Measurements from ENCODE around the gene GSAP. TPM values are rescaled to one million over a fixed set of nuclear protein-coding genes. Genes with fewer than 3 reads are reported as not detected.

GSAP gene
- total and polyA plus RNA-seq, 2 donors (not counting 3 experiments of a cell fraction or from before 2014, with no cell fraction given): 2.3 to 5.8 TPM

- CTCF ChIA-PET: interaction anchor here (1.0 to 1.4 kb wide), 3 partner anchors 8 to 43 kb away, joined by 3 to 6 read pairs (median 3); no protein-coding TSS in a partner anchor
- DNase-seq (ENCODE audit: low read depth, low spot score): peak; percentile 81
- no peak overlapping the region for H3K9ac ChIP-seq (replicated peaks; ENCODE audit: extremely low read depth, insufficient read depth, low read length)
- H2AFZ ChIP-seq (ENCODE audit: low read depth, low read length): peak overlapping the region; percentile 47
- dilution Hi-C loops (cut with MboI; ENCODE audit: extremely low pct_ligation_motif_present, low sequenced_read_pairs) (no loop called here), intact Hi-C loops (cut with micrococcal nuclease) (loop anchor here (2.0 kb wide), 1 partner anchor 42 kb away; no protein-coding TSS in a partner anchor)
- no TSS peak for BruUV-seq (replicated peaks)
- peak; percentile 73 for FAIRE-seq
- H3K4me3 ChIP-seq (replicated peaks in 1 of 3; ENCODE audit: insufficient read depth in 1 of 3, low read depth in 1 of 3, low read length in 3 of 3): no peak overlapping the region
- H3K9me3 ChIP-seq (replicated peaks; ENCODE audit: control insufficient read depth, insufficient read depth, low read length): no peaks in the 10 kb centered on the region
- H3K4me1 ChIP-seq (ENCODE audit: control insufficient read depth, extremely low read depth, insufficient read depth, low read length): peaks cover 18% of the 10 kb centered on the region
- no peaks in the 10 kb centered on the region for H3K79me2 ChIP-seq (ENCODE audit: control insufficient read depth, insufficient read depth, low read length)
- no peaks in the 10 kb centered on the region for H3K27me3 ChIP-seq (ENCODE audit: control insufficient read depth in 2 of 2, insufficient read depth in 2 of 2, low read length in 2 of 2)
- H4K20me1 ChIP-seq (replicated peaks; ENCODE audit: control insufficient read depth, extremely low read depth, insufficient read depth, low read length): no peaks in the 10 kb centered on the region
- no peak for TF ChIP-seq EZH2 (IDR thresholded peaks at IDR 0.05; ENCODE audit: borderline replicate concordance, low read depth, low read length, severe bottlenecking)
- TF ChIP-seq FOS (IDR thresholded peaks at IDR 0.05; ENCODE audit: borderline replicate concordance, insufficient read depth, low read length): peak; percentile 9
- TF ChIP-seq POLR2AphosphoS5 (IDR thresholded peaks at IDR 0.05; ENCODE audit: insufficient read depth, low read depth, low read length): peak; percentile 18
- no peak for TF ChIP-seq POLR2A (IDR thresholded peaks at IDR 0.05; ENCODE audit: low read depth, low read length)
- no peak for TF ChIP-seq MAX (IDR thresholded peaks at IDR 0.05; ENCODE audit: insufficient read depth, insufficient read length)
- no peak for TF ChIP-seq GATA2 (IDR thresholded peaks at IDR 0.05; ENCODE audit: insufficient read depth, insufficient read length, low read depth, low read length)
- TF ChIP-seq MYC (IDR thresholded peaks at IDR 0.05; ENCODE audit: low read depth, low read length): no peak
- peak; percentile 4 for TF ChIP-seq JUN (IDR thresholded peaks at IDR 0.05; ENCODE audit: borderline replicate concordance, insufficient read depth, insufficient read length, low read depth)
- no peak for TF ChIP-seq CTCF (IDR thresholded peaks at IDR 0.05; ENCODE audit: extremely low read depth in 1 of 2, insufficient read depth in 1 of 2, low read depth in 1 of 2, low read length in 2 of 2)
- peak overlapping the region; percentile 31 for H3K4me2 ChIP-seq (ENCODE audit: insufficient read depth, low read length)
- no peaks in the 10 kb centered on the region for H3K36me3 ChIP-seq (ENCODE audit: control insufficient read depth in 2 of 2, extremely low read depth in 1 of 2, insufficient read depth in 2 of 2, low read length in 2 of 2)
- POLR2A ChIA-PET: no interaction called here
- H3K27ac ChIP-seq (ENCODE audit: insufficient read depth, low read depth, low read length): peak overlapping the region; percentile 1
- no peaks in the 10 kb centered on the region for H3K9me1 ChIP-seq (replicated peaks; ENCODE audit: control insufficient read depth, extremely low read depth, insufficient read depth, low read length)
Measured at GRCh38 chr7:77288676-77289320, 127.4 kb downstream of the GSAP start.

Data from endothelial cell of umbilical vein (primary cell).